ENCODE data around the gene TBX19.

Gene TBX19

DNA sequence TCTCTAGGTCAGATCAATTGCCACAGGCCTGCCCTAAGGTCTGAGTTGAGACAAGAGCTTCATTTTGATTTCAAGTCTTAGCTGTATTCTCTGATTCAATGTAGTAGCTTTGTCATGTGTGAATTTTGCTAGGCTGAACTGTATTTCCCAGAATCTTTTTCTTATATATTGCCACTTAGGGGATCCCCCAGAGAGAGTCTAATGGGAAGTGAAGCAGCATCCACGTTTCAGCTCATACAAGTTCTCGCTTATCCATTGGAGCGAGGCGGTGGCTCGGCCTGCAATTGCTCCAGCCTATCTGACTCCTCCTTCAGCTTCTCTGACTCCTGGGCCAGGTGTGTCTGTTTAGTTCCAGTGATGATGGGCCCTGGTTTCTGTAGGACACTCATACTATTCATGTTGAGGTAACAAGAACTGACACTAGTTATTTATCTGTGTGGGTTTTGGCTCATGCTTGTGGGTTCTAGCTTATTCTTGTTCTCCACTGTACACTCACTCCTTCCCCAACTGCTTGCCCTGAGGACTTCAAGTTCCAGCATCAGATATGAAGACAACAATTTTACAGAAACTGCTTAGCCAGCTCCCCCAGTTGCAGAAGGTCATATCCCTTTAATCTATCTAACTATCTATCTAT lies 48.2 kb downstream of the TBX19 start:
- Histone ChIP-seq H3K9ac (ENCODE audit: low read depth, low read length) (no peak overlapping the region), H3K27ac (ENCODE audit: low read length) (no peak overlapping the region), H3K27me3 (ENCODE audit: insufficient read depth, low read length) (no peaks in the 10 kb centered on the region), H3K36me3 (ENCODE audit: insufficient read depth, low read depth, low read length) (no peaks in the 10 kb centered on the region), H3K4me1 (ENCODE audit: insufficient read depth, low read length) (peaks cover 4% of the 10 kb centered on the region; the same call in 1 of the 2 replicates), H3K4me3 (ENCODE audit: low read length) (no peak overlapping the region), H3K9me3 (ENCODE audit: insufficient read depth, low read depth, low read length) (no peaks in the 10 kb centered on the region)

DNA sequence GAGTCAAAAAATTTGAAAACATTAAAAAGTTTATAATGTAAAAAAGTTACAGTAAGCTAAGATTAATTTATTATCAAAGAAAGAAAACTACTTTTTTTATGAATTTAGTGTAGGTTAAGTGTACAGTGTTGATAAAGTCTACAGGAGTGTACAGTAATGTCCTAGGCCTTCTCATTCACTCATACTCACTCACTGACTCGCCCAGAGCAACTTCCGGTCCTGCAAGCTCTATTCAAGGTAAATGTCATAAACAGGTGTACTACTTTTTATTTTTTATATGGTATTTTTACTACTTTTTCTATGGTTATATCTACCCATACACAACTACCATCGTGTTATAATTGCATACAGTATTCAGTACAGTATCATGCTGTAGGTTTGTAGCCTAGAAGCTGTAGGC lies 49.6 kb downstream of the TBX19 start:
- H3K36me3 ChIP-seq (ENCODE audit: insufficient read depth, low read depth, low read length): no peaks in the 10 kb centered on the region

DNA sequence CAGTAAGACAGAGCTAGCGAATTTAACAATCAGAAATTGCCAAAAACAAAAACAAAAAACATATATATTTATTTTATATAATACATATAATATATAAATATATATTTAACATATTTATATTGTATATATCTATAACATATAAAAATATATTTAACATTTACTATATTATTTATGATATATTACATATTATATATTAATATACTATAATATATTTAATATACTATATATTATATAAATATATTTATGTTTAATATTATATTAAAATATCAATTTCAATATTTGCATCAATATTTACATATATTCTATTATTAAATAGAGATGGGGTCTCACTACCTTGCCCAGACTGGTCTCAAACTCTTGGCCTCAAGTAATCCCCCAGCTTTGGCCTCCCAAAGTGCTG lies 50.9 kb downstream of the TBX19 start:
- H3K27ac ChIP-seq (ENCODE audit: low read length): no peak overlapping the region
- no peak overlapping the region for H3K4me3 ChIP-seq (ENCODE audit: low read length)
- H3K9me3 ChIP-seq (ENCODE audit: insufficient read depth, low read depth, low read length): no peaks in the 10 kb centered on the region
- H3K4me1 ChIP-seq (ENCODE audit: insufficient read depth, low read length): peaks cover 14% of the 10 kb centered on the region
- no peak overlapping the region for H3K9ac ChIP-seq (ENCODE audit: low read depth, low read length)
- H3K36me3 ChIP-seq (ENCODE audit: insufficient read depth, low read depth, low read length): no peaks in the 10 kb centered on the region
- H3K27me3 ChIP-seq (ENCODE audit: insufficient read depth, low read length): no peaks in the 10 kb centered on the region

More for the DNA sequence above, 49.6 kb downstream of the TBX19 start:
- Histone ChIP-seq H3K9me3 (ENCODE audit: insufficient read depth, low read depth, low read length) (no peaks in the 10 kb centered on the region), H3K9ac (ENCODE audit: low read depth, low read length) (no peak overlapping the region), H3K4me1 (ENCODE audit: insufficient read depth, low read length) (peaks cover 14% of the 10 kb centered on the region), H3K27me3 (ENCODE audit: insufficient read depth, low read length) (no peaks in the 10 kb centered on the region), H3K27ac (ENCODE audit: low read length) (no peak overlapping the region), H3K4me3 (ENCODE audit: low read length) (no peak overlapping the region)

DNA sequence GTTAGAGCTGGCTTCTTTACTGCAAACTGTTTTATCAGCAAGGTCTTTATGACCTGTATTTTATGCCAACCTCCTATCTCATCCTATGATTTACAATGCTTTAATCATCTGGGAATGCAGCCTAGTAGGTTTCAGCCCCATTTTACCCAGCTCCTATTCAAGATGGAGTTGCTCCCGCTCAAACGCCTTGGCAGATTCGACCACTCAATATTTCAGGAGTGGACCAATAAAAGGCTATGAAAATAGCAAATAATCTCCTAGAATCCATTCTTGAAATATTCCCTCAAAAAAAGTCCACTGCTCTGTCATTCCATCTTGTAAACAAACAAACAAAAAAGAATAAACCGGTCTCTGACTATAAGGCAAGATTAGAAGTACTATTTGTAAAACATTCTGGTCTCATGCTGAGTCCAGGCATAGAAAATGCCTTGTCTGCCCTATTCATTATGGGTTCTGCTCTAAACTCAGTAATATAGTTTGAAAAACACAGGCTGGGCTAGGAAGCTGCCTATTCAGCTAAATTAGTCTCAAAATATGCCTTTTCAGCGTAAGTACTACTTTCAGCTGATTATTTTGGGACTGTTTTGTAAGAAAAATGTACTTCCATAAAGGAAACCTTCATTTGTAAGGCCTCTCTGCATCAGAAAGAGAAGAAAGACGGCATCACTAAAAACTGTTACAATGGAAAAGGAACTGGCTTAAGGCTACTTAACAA lies 53.0 kb downstream of the TBX19 start:
- Histone ChIP-seq H3K36me3 (ENCODE audit: insufficient read depth, low read depth, low read length) (no peaks in the 10 kb centered on the region), H3K9me3 (ENCODE audit: insufficient read depth, low read depth, low read length) (no peaks in the 10 kb centered on the region), H3K27me3 (ENCODE audit: insufficient read depth, low read length) (no peaks in the 10 kb centered on the region), H3K4me1 (ENCODE audit: insufficient read depth, low read length) (peaks cover 14% of the 10 kb centered on the region), H3K9ac (ENCODE audit: low read depth, low read length) (no peak overlapping the region), H3K4me3 (ENCODE audit: low read length) (no peak overlapping the region; the same call in 1 of the 2 replicates), H3K27ac (ENCODE audit: low read length) (no peak overlapping the region)

DNA sequence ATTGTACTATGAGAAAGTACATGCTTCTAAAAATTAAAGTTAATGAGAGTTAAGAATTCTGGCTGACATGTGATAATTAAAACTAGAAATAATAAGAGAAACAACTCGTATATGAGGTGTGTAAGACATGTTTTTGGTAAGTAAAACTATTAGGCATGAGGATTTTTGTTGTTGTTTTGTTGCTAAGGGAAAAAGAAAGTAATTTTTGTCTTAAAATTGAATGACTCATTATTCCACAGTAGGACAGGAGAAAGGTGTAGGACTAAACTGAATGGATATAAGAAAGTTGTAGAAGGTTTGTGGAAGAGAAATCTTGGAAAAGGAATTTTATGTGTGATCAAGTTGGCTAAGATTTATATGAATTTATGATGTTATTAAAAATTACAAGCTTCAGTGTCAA lies 54.8 kb downstream of the TBX19 start:
- peaks cover 14% of the 10 kb centered on the region for H3K4me1 ChIP-seq (ENCODE audit: insufficient read depth, low read length)
- H3K36me3 ChIP-seq (ENCODE audit: insufficient read depth, low read depth, low read length): no peaks in the 10 kb centered on the region
- no peaks in the 10 kb centered on the region for H3K9me3 ChIP-seq (ENCODE audit: insufficient read depth, low read depth, low read length)
- H3K27me3 ChIP-seq (ENCODE audit: insufficient read depth, low read length): no peaks in the 10 kb centered on the region
- H3K27ac ChIP-seq (ENCODE audit: low read length): no peak overlapping the region
- H3K4me3 ChIP-seq (ENCODE audit: low read length): no peak overlapping the region
- no peak overlapping the region for H3K9ac ChIP-seq (ENCODE audit: low read depth, low read length)

DNA sequence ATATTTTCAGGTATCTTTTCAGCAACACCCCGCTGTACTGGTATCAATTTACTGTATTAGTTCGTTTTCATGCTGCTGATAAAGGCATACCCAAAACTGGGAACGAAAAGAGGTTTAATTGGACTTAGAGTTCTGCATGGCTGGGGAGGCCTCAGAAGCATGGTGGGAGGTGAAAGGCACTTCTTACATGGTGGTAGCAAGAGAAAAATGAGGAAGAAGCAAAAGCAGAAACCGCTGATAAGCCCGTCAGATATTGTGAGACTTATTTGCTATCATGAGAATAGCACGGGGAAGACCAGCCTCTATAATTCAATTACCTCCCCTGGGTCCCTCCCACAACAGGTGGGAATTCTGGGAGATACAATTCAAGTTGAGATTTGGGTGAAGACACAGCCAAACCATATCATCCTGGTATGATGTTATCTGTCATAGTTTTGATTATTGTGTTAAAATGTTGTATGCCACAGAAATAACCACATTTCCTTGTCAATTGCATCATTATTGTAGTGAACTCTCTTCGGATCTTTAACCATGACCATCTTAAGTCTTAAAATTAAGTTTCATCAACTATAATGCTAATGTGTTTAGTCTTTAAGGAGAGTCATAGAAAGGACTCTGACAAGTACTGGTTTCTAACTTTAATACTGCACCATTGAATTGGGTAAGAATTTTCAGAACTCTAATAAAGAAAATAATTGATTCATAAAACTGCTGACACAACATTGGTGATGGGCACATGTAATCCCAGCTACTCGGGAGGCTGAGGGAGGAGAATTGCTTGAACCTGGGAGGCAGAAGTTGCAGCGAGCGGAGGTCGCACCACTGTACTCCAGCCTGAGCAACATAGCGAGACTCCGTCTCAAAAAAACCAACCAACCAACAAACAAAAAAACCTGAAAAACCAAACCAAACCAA lies 58.2 kb downstream of the TBX19 start:
- H3K27me3 ChIP-seq (ENCODE audit: insufficient read depth, low read length): no peaks in the 10 kb centered on the region
- H3K9ac ChIP-seq (ENCODE audit: low read depth, low read length): no peak overlapping the region
- peaks cover 10% of the 10 kb centered on the region for H3K4me1 ChIP-seq (ENCODE audit: insufficient read depth, low read length)
- no peak overlapping the region for H3K27ac ChIP-seq (ENCODE audit: low read length)
- no peaks in the 10 kb centered on the region for H3K36me3 ChIP-seq (ENCODE audit: insufficient read depth, low read depth, low read length)
- H3K9me3 ChIP-seq (ENCODE audit: insufficient read depth, low read depth, low read length): no peaks in the 10 kb centered on the region
- H3K4me3 ChIP-seq (ENCODE audit: low read length): no peak overlapping the region

DNA sequence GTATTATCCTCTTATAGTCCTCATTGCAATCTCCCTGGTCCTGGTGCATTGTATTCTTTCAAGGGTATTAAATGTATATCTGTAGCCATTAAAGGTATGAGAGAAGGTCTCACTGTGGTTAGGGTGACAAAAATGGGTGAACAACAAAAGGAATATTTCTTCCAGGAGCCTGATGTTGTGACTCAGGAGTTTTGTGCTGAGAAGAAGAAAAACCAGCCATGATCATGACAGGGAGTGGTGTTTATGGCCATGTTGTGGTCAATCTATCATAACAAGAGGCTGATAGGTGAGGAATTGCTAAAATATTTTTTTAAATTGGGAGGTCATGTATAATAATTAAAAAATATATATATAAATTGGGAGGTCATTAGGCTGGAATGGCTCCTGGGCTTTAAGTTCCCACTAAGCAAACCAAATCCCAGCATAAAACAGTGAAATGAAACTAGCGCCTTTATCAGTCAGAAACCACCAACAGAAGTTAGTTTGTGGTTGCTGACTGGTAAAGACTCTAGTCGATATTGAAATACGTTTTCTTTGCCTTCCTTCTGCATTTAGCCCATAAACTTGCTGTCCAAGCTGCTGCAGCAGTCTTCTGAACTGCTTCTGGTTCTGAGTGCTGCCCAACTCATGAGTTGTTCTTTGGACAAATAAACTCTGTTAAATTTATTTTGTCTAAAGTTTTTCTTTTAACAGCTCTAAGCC lies 60.3 kb downstream of the TBX19 start:
- H3K27me3 ChIP-seq (ENCODE audit: insufficient read depth, low read length): no peaks in the 10 kb centered on the region
- no peak overlapping the region for H3K27ac ChIP-seq (ENCODE audit: low read length)
- no peaks in the 10 kb centered on the region for H3K4me1 ChIP-seq (ENCODE audit: insufficient read depth, low read length)
- no peaks in the 10 kb centered on the region for H3K36me3 ChIP-seq (ENCODE audit: insufficient read depth, low read depth, low read length)
- H3K4me3 ChIP-seq (ENCODE audit: low read length): no peak overlapping the region
- no peaks in the 10 kb centered on the region for H3K9me3 ChIP-seq (ENCODE audit: insufficient read depth, low read depth, low read length)
- H3K9ac ChIP-seq (ENCODE audit: low read depth, low read length): no peak overlapping the region

DNA sequence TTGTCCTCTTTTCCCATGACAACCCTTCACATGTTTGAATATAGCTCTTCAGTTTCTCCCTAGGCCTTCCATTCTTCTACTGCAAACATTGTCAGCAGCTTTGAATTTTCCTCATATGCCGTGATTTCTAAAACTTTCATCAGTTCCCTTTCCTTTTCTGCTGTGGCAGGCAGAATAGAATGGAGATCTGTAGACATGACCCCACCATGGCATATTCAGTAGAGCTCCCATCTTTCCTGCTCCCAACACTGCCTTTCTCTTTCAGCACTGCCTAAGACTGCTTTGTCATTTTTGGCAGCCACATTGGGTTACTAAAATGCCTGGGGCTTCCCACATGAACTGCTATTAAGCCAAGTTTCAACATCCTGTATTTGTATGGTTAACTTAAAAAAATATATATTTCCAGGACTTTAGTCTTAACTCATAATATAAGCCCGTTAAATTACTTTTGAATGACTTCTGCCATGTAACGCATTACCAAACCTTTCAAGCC lies 60.9 kb downstream of the TBX19 start:
- no peak overlapping the region for H3K27ac ChIP-seq (ENCODE audit: low read length)
- H3K4me3 ChIP-seq (ENCODE audit: low read length): no peak overlapping the region
- no peaks in the 10 kb centered on the region for H3K36me3 ChIP-seq (ENCODE audit: insufficient read depth, low read depth, low read length)
- no peak overlapping the region for H3K9ac ChIP-seq (ENCODE audit: low read depth, low read length)
- no peaks in the 10 kb centered on the region for H3K9me3 ChIP-seq (ENCODE audit: insufficient read depth, low read depth, low read length)
- H3K27me3 ChIP-seq (ENCODE audit: insufficient read depth, low read length): no peaks in the 10 kb centered on the region
- no peaks in the 10 kb centered on the region for H3K4me1 ChIP-seq (ENCODE audit: insufficient read depth, low read length)

DNA sequence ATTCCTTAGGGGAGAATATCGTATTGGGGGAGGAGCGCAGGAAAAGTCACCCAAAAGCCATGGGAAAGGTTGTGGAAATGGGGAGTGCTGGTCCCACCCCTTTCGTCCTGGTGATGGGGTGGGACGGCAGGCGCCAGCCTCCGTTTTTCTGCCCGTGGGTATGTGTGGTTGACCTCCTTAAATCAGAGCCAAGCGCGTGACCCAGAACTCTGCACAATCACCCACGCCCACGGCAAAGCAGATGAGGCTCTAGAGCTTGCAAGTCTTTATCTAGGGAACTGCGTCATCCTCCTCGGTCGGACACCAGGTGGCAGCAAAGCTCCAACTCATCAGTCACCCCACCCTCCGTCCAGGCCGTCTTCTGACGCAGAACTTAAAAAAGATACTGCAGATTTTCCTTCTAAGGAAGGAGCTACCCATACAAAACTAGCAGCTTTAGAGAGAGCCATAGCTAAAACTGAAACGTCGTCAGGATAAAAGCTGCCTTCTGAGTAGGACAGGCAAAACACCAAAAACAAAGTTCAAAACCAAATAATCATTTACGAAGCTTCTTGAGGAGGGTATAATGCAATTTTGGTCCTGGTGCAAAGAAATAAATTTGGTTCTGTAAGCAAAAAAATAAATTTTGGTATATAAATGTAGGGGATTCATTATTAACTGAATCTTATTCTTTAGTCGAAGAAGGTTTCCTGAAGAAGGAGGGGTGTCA lies 62.0 kb downstream of the TBX19 start:
- Histone ChIP-seq H3K9ac (ENCODE audit: low read depth, low read length) (peak overlapping the region; percentile 37; the same call in 1 of the 2 replicates), H3K27me3 (ENCODE audit: insufficient read depth, low read length) (no peaks in the 10 kb centered on the region), H3K4me1 (ENCODE audit: insufficient read depth, low read length) (no peaks in the 10 kb centered on the region), H3K4me3 (ENCODE audit: low read length) (peak overlapping the region; percentile 62; the same call in 1 of the 2 replicates), H3K9me3 (ENCODE audit: insufficient read depth, low read depth, low read length) (no peaks in the 10 kb centered on the region), H3K36me3 (ENCODE audit: insufficient read depth, low read depth, low read length) (no peaks in the 10 kb centered on the region), H3K27ac (ENCODE audit: low read length) (no peak overlapping the region)

DNA sequence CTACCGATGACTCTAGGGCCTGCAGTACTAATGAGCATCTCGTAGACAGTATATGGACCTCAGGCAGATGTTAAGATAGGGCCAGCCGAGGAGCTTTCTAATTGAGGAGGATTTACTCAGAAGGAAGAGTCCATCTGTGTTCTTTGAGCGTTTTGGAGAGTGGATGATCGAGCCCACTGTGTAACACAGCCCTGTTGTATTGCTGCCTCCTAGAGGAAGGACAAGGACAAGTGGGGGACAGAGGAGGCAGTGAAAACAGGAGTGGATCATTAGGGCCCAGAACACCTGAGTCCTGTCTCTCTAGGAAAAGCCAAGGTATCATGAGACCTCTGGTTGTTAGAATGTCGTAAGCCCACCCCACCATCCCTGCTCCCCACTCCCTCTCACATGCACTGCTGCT lies 62.9 kb downstream of the TBX19 start:
- Histone ChIP-seq H3K36me3 (ENCODE audit: insufficient read depth, low read depth, low read length) (no peaks in the 10 kb centered on the region), H3K9ac (ENCODE audit: low read depth, low read length) (no peak overlapping the region), H3K9me3 (ENCODE audit: insufficient read depth, low read depth, low read length) (no peaks in the 10 kb centered on the region), H3K27ac (ENCODE audit: low read length) (no peak overlapping the region), H3K27me3 (ENCODE audit: insufficient read depth, low read length) (no peaks in the 10 kb centered on the region), H3K4me3 (ENCODE audit: low read length) (no peak overlapping the region), H3K4me1 (ENCODE audit: insufficient read depth, low read length) (no peaks in the 10 kb centered on the region)

DNA sequence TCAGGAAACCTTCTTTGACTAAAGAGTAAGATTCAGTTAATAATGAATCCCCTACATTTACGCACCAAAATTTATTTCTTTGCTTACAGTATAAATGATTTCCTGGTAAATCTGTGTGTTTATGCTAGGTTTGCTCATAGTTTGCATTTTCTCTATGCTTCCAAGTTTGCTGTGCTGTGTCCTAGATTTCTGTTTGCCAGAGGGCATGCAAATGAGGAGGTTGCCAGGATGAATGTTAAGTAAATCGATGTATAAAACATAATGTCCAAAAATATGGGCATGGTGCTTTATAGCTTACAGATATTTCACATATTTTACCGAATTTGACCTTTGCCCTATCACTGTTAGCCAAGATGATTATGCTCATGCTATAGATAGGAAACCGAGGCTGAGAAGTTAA lies 63.8 kb downstream of the TBX19 start:
- Histone ChIP-seq H3K27ac (ENCODE audit: low read length) (no peak overlapping the region), H3K4me1 (ENCODE audit: insufficient read depth, low read length) (no peaks in the 10 kb centered on the region), H3K27me3 (ENCODE audit: insufficient read depth, low read length) (no peaks in the 10 kb centered on the region), H3K9me3 (ENCODE audit: insufficient read depth, low read depth, low read length) (no peaks in the 10 kb centered on the region), H3K9ac (ENCODE audit: low read depth, low read length) (no peak overlapping the region), H3K4me3 (ENCODE audit: low read length) (no peak overlapping the region), H3K36me3 (ENCODE audit: insufficient read depth, low read depth, low read length) (no peaks in the 10 kb centered on the region)

Data from iPS-20b (cell line).